H7 (cell line): Measurements from ENCODE around the gene FLVCR1. TPM values are rescaled to one million over a fixed set of nuclear protein-coding genes. Genes with fewer than 3 reads are reported as not detected.

Experiments
- DNase-seq: peaks from one replicate; pipeline ENCODE4 v3.0.0; 2012
- H3K27me3 ChIP-seq: 2 replicates; pipeline ENCODE4 v1.6.0; 2011; ENCODE audit warnings: mild to moderate bottlenecking, low read length; ENCODE audit not compliant: control insufficient read depth, insufficient read depth
- H3K36me3 ChIP-seq: replicated peaks from 2 replicates; pipeline ENCODE4 v1.5.1; 2011; ENCODE audit warnings: low read length; ENCODE audit not compliant: control insufficient read depth, insufficient read depth
- H3K4me3 ChIP-seq: 2 replicates; pipeline ENCODE4 v1.5.1; 2011; ENCODE audit warnings: low read depth, mild to moderate bottlenecking, control low read depth, low read length, moderate library complexity; ENCODE audit not compliant: insufficient read depth
- total RNA-seq: library from RNA; depleted of rRNA; stranded (reverse); fragments of >200 nt; shearing (Covaris generic); gene quantifications from 2 replicates; pipeline ENCODE4 v1.2.3, GENCODE V29; 2014; rRNA removed

FLVCR1 gene
- total RNA-seq, 1 experiment from 2014 or later = 44.8 TPM

DNA sequence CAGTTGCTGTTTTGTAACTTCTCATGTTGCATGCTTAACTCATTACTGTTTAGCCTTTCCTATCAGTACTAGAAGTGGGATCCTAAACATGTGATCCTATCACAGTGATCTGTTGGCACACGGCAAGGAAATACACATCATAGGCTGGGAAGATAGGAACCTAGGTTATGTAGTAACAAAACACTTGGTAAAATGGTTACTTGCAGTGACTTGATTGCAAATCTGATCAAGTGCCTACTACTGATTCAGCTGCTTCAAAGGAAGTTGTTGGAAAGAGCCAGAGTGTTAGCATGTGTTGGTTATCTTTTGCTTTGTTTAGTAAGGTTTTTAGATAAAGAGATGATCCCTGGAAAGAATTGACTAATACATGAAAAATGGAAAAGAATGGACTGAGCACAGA is 83.4 kb downstream of the FLVCR1 start:
- no peaks in the 10 kb centered on the region; the same call in 1 of the 2 replicates for H3K27me3 ChIP-seq
- DNase-seq = no peak
- no peaks in the 10 kb centered on the region for H3K36me3 ChIP-seq

DNA sequence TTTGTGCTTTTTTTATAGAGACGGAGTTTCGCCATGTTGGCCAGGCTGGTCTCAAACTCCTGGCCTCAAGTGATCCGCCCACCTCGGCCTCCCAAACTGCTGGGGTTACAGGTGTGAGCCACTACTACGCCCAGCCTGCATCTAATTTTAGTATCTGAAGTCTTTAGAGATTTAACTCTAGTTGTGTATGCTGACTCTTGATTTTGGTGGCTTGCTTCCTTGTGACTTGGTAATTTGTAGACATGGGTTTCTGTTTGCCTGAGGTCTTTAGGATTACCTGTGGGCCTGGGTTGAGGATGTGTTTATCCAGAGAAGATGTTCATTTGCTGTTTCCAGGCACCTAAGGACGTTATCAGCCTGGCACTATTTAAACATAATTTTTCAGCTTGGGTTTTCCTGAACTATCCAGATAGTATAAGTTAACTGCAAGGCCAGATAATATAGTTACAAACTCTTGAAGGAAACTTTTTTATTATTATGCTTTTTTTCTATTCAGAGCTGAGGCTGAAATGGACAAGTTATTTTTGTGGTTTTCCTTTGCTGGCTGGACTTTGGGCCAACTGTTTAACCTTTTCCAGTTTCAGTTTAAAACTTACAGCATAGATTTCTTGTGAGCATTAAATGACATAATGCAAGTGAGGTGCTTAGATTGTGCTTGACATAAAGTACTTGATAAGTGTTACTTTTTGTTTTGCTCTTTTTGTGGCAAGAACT is 84.8 kb downstream of the FLVCR1 start:
- Histone ChIP-seq H3K36me3 (no peaks in the 10 kb centered on the region), H3K4me3 (no peak overlapping the region), H3K27me3 (no peaks in the 10 kb centered on the region; the same call in 1 of the 2 replicates)
- DNase-seq = no peak

More for the DNA sequence above, 83.4 kb downstream of the FLVCR1 start:
- no peak overlapping the region for H3K4me3 ChIP-seq

GRCh38 chr1:212943393-212943710 is 85.3 kb downstream of the FLVCR1 start:
- no peak overlapping the region for H3K4me3 ChIP-seq
- no peaks in the 10 kb centered on the region for H3K27me3 ChIP-seq
- H3K36me3 ChIP-seq = no peaks in the 10 kb centered on the region
- DNase-seq = no peak

DNA sequence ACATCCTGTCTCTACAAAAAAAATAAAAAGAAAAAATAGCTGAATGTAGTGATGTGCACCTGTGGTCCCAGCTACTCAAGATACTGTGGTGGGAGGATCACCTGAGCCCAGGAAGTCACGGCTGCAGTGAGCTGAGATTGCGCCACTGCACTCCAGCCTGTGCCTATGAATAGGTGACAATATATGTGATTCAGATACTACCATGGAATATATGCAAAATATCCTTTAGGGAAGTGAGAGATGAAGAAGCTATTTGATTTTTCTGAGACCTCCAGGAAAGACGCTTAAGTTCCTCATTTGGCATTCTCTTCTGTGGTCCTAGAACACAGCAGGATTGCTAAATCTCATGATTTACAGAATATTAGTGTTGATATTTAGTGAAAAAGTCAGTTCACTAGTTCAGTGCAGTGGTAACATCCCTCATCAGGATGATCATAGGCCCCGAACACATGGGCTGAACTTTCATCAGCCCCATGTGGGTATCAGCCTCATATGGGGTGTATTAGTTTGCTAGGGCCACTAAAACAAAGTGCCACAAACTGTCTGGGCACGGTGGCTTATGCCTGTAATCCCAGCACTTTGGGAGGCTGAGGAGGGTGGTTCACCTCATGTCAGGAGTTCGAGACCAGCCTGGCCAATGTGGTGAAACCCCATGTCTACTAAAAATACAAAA is 86.3 kb downstream of the FLVCR1 start:
- DNase-seq = no peak
- peaks cover 4% of the 10 kb centered on the region for H3K27me3 ChIP-seq
- no peak overlapping the region for H3K4me3 ChIP-seq
- no peaks in the 10 kb centered on the region for H3K36me3 ChIP-seq

DNA sequence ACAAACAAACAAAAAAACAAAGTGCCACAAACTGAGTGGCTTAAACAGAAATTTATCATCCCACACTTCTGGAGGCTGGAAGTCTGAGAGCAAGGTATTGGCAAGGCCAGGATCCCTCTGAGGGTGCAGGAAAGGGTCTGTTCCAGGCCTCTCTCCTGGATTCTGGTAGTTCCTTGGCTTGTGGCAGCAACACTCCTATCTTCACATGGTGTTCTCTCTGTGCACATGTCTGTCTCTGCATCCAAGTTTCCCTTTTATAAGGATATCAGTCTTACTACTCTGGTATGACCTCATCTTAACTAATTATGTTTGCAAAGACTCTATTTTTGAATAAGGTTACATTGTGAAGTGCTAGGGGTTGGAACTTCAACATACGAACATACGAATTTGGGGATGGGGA is 87.0 kb downstream of the FLVCR1 start:
- no peak overlapping the region for H3K4me3 ChIP-seq
- no peak for DNase-seq
- peaks cover 11% of the 10 kb centered on the region for H3K27me3 ChIP-seq
- H3K36me3 ChIP-seq = no peaks in the 10 kb centered on the region

DNA sequence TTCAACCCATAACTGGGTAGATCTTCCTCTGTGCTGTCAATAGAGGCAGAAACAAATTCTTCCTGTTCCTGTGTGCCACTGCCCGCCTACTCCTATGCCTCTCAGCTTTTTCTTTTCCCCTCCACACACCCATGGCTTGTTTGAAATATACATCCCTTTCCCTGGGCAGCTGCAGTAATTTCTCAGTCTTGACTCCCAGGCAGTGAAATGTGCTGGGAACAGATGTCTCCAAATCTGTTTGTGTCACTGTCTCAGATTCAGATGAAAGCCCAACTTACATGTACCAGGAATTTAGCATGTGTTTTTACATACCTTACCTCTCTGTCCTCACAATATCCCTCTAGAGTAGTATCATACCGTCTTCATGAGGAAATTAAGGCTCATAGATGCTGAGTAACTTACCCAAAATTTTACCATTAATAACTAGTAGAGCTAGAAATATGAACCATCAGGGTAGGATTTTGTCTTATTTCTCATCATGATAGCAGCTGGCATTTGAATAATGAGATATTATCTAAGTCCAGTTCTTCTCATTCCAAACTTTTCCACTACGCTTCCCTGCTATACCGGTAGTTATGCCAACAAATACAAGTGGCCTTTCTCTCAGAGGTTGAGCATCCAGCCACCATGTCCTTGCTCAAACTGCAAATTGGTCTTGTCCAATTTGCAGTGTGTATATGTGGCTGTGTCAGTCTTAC is 87.5 kb downstream of the FLVCR1 start:
- Histone ChIP-seq H3K4me3 (no peak overlapping the region), H3K36me3 (no peaks in the 10 kb centered on the region), H3K27me3 (peaks cover 11% of the 10 kb centered on the region)
- DNase-seq = no peak

DNA sequence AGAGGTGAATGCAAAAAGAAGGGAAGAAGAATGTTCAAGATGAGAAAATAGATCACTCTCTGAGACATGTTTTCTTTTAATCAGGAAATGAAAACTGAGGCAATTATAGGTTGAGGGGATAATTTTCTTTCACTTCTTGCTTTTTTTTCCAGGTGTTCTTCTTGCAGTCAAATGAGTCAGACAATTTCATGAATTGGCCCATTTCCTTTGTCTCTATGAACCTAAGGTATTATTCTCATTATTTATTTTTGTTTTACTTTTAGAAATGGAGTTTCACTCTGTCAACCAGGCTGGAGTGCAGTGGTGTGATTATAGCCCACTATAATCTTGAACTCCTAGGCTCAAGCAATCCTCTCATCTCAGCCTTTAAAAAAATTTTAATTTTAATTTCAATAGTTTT is 88.8 kb downstream of the FLVCR1 start:
- no peak for DNase-seq
- Histone ChIP-seq H3K36me3 (peaks cover under 1% of the 10 kb centered on the region), H3K27me3 (peaks cover 13% of the 10 kb centered on the region), H3K4me3 (no peak overlapping the region)

Other genes with a start within 250 kb of the FLVCR1 start
- 15.0 and 19.2 TPM in 2 replicates for gene ATF3, start 249.5 kb upstream of the FLVCR1 start, total RNA-seq
- 2.5 and 5.8 TPM in 2 replicates for gene BATF3, start 158.4 kb upstream of the FLVCR1 start, total RNA-seq
- 108 and 112 TPM in 2 replicates for gene NSL1, start 66.5 kb upstream of the FLVCR1 start, total RNA-seq
- gene TATDN3, start 66.4 kb upstream of the FLVCR1 start, total RNA-seq = 22.5 and 28.8 TPM in 2 replicates
- 0.38 and 0.63 TPM in 2 replicates for gene SPATA45, start 10.6 kb upstream of the FLVCR1 start, total RNA-seq
- gene VASH2, start 92.3 kb downstream of the FLVCR1 start, total RNA-seq = 50.9 and 74.6 TPM in 2 replicates
- 57.4 and 67.4 TPM in 2 replicates for gene ANGEL2, start 157.6 kb downstream of the FLVCR1 start, total RNA-seq
- gene RPS6KC1, start 193.0 kb downstream of the FLVCR1 start, total RNA-seq = 28.3 and 35.1 TPM in 2 replicates